ENCODE data around the gene GRK1. TPM values are rescaled to one million over a fixed set of nuclear protein-coding genes. Genes with fewer than 3 reads are reported as not detected.

Gene GRK1
- total RNA-seq, 2 experiments from 2014 or later = not detected

GRCh38 chr13:113625965-113626721, 40.9 kb upstream of the GRK1 start:
- intact Hi-C loops (cut with micrococcal nuclease; ENCODE audit: unreplicated experiment) = no loop called here
- peaks cover 62% of the 10 kb centered on the region for H3K36me3 ChIP-seq (ENCODE audit: insufficient read depth, low read length)
- H3K4me1 ChIP-seq (ENCODE audit: insufficient read depth, low read length, poor library complexity, severe bottlenecking) = no peaks in the 10 kb centered on the region
- no peaks in the 10 kb centered on the region; the same call in 1 of the 2 replicates for H3K79me2 ChIP-seq (ENCODE audit: insufficient read depth, low read depth, low read length)
- no peaks in the 10 kb centered on the region; the same call in 1 of the 2 replicates for H4K20me1 ChIP-seq (ENCODE audit: insufficient read depth, low read length)
- H2AFZ ChIP-seq (ENCODE audit: low read length) = no peak overlapping the region
- no peaks in the 10 kb centered on the region for H3K9me3 ChIP-seq (ENCODE audit: low read length)
- ChIA-PET CTCF (ENCODE audit: unreplicated experiment) (no interaction called here), POLR2A (no interaction called here)
- DNase-seq (ENCODE audit: low spot score) = no peak
- no peak overlapping the region for H3K27ac ChIP-seq (ENCODE audit: low read depth, low read length, poor library complexity, severe bottlenecking)
- no peaks in the 10 kb centered on the region for H3K9me2 ChIP-seq (ENCODE audit: insufficient read depth, low read length)
- TF ChIP-seq, protein P1, sequence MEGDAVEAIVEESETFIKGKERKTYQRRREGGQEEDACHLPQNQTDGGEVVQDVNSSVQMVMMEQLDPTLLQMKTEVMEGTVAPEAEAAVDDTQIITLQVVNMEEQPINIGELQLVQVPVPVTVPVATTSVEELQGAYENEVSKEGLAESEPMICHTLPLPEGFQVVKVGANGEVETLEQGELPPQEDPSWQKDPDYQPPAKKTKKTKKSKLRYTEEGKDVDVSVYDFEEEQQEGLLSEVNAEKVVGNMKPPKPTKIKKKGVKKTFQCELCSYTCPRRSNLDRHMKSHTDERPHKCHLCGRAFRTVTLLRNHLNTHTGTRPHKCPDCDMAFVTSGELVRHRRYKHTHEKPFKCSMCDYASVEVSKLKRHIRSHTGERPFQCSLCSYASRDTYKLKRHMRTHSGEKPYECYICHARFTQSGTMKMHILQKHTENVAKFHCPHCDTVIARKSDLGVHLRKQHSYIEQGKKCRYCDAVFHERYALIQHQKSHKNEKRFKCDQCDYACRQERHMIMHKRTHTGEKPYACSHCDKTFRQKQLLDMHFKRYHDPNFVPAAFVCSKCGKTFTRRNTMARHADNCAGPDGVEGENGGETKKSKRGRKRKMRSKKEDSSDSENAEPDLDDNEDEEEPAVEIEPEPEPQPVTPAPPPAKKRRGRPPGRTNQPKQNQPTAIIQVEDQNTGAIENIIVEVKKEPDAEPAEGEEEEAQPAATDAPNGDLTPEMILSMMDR (conservative IDR thresholded peaks at IDR 0.05; ENCODE audit: low read length) = no peak
- no peak for TF ChIP-seq EZH2phosphoT487 (IDR thresholded peaks at IDR 0.05; ENCODE audit: borderline replicate concordance, low read depth, low read length)
- BruUV-seq (replicated peaks) = no TSS peak
- H3K4me2 ChIP-seq (ENCODE audit: low read length) = no peak overlapping the region
- H3K4me3 ChIP-seq (ENCODE audit: low read depth, low read length, poor library complexity, severe bottlenecking) = no peak overlapping the region

DNA sequence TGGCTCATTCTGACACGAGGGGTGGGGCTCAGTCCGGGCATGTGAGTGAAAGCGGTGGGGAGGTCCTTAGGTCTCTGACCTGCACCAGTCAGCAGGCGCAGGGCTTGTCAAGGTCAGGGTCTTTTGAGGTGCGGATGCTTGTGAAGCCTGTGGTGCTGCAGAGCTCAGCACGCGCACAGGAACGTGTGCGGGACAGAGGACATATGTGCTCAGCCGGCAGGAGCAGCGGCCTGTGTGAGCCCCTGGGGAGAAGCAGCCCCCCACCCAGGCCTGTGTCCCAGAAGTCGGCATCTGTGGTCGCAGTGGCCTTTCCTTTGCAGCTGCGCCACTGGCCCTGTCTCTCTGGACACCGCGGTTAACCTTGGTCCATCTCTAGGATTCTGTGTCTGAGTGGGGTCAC, 39.9 kb upstream of the GRK1 start:
- no peaks in the 10 kb centered on the region; the same call in 1 of the 2 replicates for H3K79me2 ChIP-seq (ENCODE audit: insufficient read depth, low read depth, low read length)
- no peak overlapping the region for H3K4me2 ChIP-seq (ENCODE audit: low read length)
- intact Hi-C loops (cut with micrococcal nuclease; ENCODE audit: unreplicated experiment) = no loop called here
- no TSS peak for BruUV-seq (replicated peaks)
- H4K20me1 ChIP-seq (ENCODE audit: insufficient read depth, low read length) = no peaks in the 10 kb centered on the region; the same call in 1 of the 2 replicates
- H3K27ac ChIP-seq (ENCODE audit: low read depth, low read length, poor library complexity, severe bottlenecking) = no peak overlapping the region
- POLR2A ChIA-PET = no interaction called here
- H3K36me3 ChIP-seq (ENCODE audit: insufficient read depth, low read length) = peaks cover 71% of the 10 kb centered on the region
- H3K4me3 ChIP-seq (ENCODE audit: low read depth, low read length, poor library complexity, severe bottlenecking) = no peak overlapping the region
- H3K9me2 ChIP-seq (ENCODE audit: insufficient read depth, low read length) = no peaks in the 10 kb centered on the region
- no peak overlapping the region for H2AFZ ChIP-seq (ENCODE audit: low read length)
- no peaks in the 10 kb centered on the region for H3K4me1 ChIP-seq (ENCODE audit: insufficient read depth, low read length, poor library complexity, severe bottlenecking)
- TF ChIP-seq EZH2phosphoT487 (IDR thresholded peaks at IDR 0.05; ENCODE audit: borderline replicate concordance, low read depth, low read length) = no peak
- TF ChIP-seq, protein P1 (conservative IDR thresholded peaks at IDR 0.05; ENCODE audit: low read length) = no peak
- DNase-seq (ENCODE audit: low spot score) = no peak
- CTCF ChIA-PET (ENCODE audit: unreplicated experiment) = no interaction called here
- no peaks in the 10 kb centered on the region for H3K9me3 ChIP-seq (ENCODE audit: low read length)
